Measurements from ENCODE around the gene GRIK1.

- TF ChIP-seq CTCF (conservative IDR thresholded peaks at IDR 0.05) = no peak
- TF ChIP-seq ZFX (IDR thresholded peaks at IDR 0.05) = no peak
Observed at GRCh38 chr21:29520171-29520570, 419.6 kb downstream of the GRIK1 start.

Data from C4-2B (cell line).